HL-60 (cell line): ENCODE measurements around the gene ADCY5.

Experiments
- CTCF ChIP-seq: IDR thresholded peaks from one replicate; pipeline ENCODE4 v1.5.1; 2011; ENCODE audit warnings: low read length, control low read depth, inconsistent platforms; ENCODE audit not compliant: insufficient read depth
- POLR2AphosphoS5 ChIP-seq: IDR thresholded peaks from 2 replicates; pipeline ENCODE4 v1.6.1; 2012; ENCODE audit warnings: low read depth
- REST ChIP-seq: IDR thresholded peaks from 2 replicates; pipeline ENCODE4 v1.6.1; 2012; ENCODE audit warnings: low read depth; ENCODE audit not compliant: insufficient replicate concordance

GRCh38 chr3:123324880-123325765 lies 123.8 kb downstream of the ADCY5 start:
- no peak for TF ChIP-seq POLR2AphosphoS5
- no peak for TF ChIP-seq CTCF
- no peak for TF ChIP-seq REST
